ENCODE data around the gene RBKS. TPM values are rescaled to one million over a fixed set of nuclear protein-coding genes. Genes with fewer than 3 reads are reported as not detected.
"Not testable (repeated sequence)": the region's sequence is repeated elsewhere in the genome, so short reads cannot be mapped to it uniquely, and the experiment has no call there.

Gene RBKS
- total RNA-seq, 1 donor from 2014 or later = 0.80 TPM

GRCh38 chr2:27871802-27872201, 18.4 kb downstream of the RBKS start:
- H3K9me3 Mint-ChIP-seq = peaks cover 9% of the 10 kb centered on the region
- H3K27ac Mint-ChIP-seq = no peak overlapping the region
- no peak for TF ChIP-seq CTCF (IDR thresholded peaks at IDR 0.05; ENCODE audit: unreplicated experiment)
- H3K36me3 Mint-ChIP-seq = peaks cover 7% of the 10 kb centered on the region
- H3K4me3 Mint-ChIP-seq = no peak overlapping the region
- H3K27me3 Mint-ChIP-seq (ENCODE audit: low read depth) = no peaks in the 10 kb centered on the region
- H3K4me1 Mint-ChIP-seq = no peaks in the 10 kb centered on the region
- no peak for DNase-seq (ENCODE audit: low spot score in 2 of 2, unreplicated experiment in 2 of 2)

GRCh38 chr2:27870724-27871123, 19.5 kb downstream of the RBKS start:
- Mint-ChIP-seq H3K4me3 (no peak overlapping the region), H3K9me3 (peaks cover 3% of the 10 kb centered on the region), H3K27me3 (ENCODE audit: low read depth) (no peaks in the 10 kb centered on the region), H3K27ac (no peak overlapping the region), H3K36me3 (peaks cover 5% of the 10 kb centered on the region), H3K4me1 (peaks cover 6% of the 10 kb centered on the region)
- TF ChIP-seq CTCF (IDR thresholded peaks at IDR 0.05; ENCODE audit: unreplicated experiment) = no peak
- no peak for DNase-seq (ENCODE audit: low spot score in 2 of 2, unreplicated experiment in 2 of 2)

DNA sequence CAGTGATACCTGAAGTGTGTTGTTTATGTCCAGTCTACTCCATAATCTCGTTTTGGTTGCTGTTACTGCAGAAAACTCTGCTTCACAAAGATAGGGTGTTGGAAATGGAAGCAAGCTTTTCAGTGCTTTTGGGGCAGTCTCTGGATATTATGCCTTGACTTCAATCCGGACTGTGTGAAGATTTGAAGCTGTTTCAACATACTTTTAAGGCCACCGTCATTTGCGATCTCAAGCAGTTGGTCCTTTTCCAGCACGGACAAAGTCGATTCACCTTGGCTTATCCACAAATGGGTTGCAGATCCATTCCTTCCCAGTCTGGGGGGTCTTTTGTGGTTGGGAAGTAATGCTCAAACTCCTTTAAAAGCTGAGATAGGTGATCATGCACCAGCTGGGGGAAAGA, 20.4 kb downstream of the RBKS start:
- no peak overlapping the region for H3K4me3 Mint-ChIP-seq

GRCh38 chr2:27866237-27866636, 23.9 kb downstream of the RBKS start:
- Mint-ChIP-seq H3K27ac (no peak overlapping the region), H3K9me3 (no peaks in the 10 kb centered on the region), H3K4me1 (peaks cover 13% of the 10 kb centered on the region), H3K27me3 (ENCODE audit: low read depth) (no peaks in the 10 kb centered on the region), H3K4me3 (no peak overlapping the region), H3K36me3 (no peaks in the 10 kb centered on the region)
- no peak for DNase-seq (ENCODE audit: low spot score in 2 of 2, unreplicated experiment in 2 of 2)
- TF ChIP-seq CTCF (IDR thresholded peaks at IDR 0.05; ENCODE audit: unreplicated experiment) = no peak

More for the DNA sequence above, 20.4 kb downstream of the RBKS start:
- no peak for TF ChIP-seq CTCF (IDR thresholded peaks at IDR 0.05; ENCODE audit: unreplicated experiment)
- Mint-ChIP-seq H3K27me3 (ENCODE audit: low read depth) (no peaks in the 10 kb centered on the region), H3K4me1 (peaks cover 6% of the 10 kb centered on the region), H3K36me3 (peaks cover 2% of the 10 kb centered on the region), H3K9me3 (no peaks in the 10 kb centered on the region), H3K27ac (no peak overlapping the region)
- no peak for DNase-seq (ENCODE audit: low spot score in 2 of 2, unreplicated experiment in 2 of 2)

GRCh38 chr2:27863955-27864354, 26.2 kb downstream of the RBKS start:
- H3K27me3 Mint-ChIP-seq (ENCODE audit: low read depth); H3K27ac Mint-ChIP-seq; H3K4me3 Mint-ChIP-seq: not testable (repeated sequence)

DNA sequence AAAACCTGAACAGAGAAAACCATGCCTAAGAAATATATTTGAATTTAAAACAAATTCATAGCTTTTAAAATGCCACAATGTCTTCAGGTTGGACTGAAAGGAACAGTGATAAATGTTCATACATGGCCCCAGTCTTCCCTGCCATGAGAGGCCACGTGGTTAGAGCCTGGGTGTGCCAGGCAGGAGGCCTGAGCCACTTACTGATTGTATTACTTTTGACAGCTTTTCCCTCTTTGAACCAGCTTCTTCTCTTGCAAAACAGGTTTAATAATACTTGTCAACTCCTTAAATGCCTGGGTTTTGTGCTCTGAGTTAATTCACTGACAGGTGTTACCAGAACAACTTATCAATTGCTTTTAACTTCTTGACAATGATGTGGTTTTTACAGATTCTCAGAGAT, 27.0 kb downstream of the RBKS start:
- Mint-ChIP-seq H3K36me3 (no peaks in the 10 kb centered on the region), H3K9me3 (peaks cover 3% of the 10 kb centered on the region), H3K4me1 (peaks cover 13% of the 10 kb centered on the region), H3K27me3 (ENCODE audit: low read depth) (no peaks in the 10 kb centered on the region), H3K4me3 (no peak overlapping the region), H3K27ac (no peak overlapping the region)
- DNase-seq (ENCODE audit: low spot score in 2 of 2, unreplicated experiment in 2 of 2) = no peak
- no peak for TF ChIP-seq CTCF (IDR thresholded peaks at IDR 0.05; ENCODE audit: unreplicated experiment)

More at GRCh38 chr2:27863955-27864354, 26.2 kb downstream of the RBKS start:
- DNase-seq (ENCODE audit: low spot score in 2 of 2, unreplicated experiment in 2 of 2); H3K9me3 Mint-ChIP-seq; H3K36me3 Mint-ChIP-seq: not testable (repeated sequence)
- peaks cover 13% of the 10 kb centered on the region for H3K4me1 Mint-ChIP-seq
